HFFc6 (cell line): ENCODE results near the gene SLC49A4. TPM values are rescaled to one million over a fixed set of nuclear protein-coding genes. Genes with fewer than 3 reads are reported as not detected.

ENCODE experiments used
- DNase-seq: peaks from one replicate; pipeline ENCODE4 v3.0.0-alpha.2; 2018
- H3K27ac Mint-ChIP-seq: 2 replicates; pipeline ENCODE4 v1.8.0; 2020; ENCODE audit warnings: mild to moderate bottlenecking, mixed read lengths
- H3K27me3 Mint-ChIP-seq: 2 replicates; pipeline ENCODE4 v1.8.0; 2021; ENCODE audit warnings: mild to moderate bottlenecking, moderate library complexity, mixed read lengths; ENCODE audit not compliant: insufficient read depth
- H3K36me3 Mint-ChIP-seq: 2 replicates; pipeline ENCODE4 v1.8.0; 2021; ENCODE audit warnings: low read depth, mixed read lengths
- H3K4me1 Mint-ChIP-seq: 2 replicates; pipeline ENCODE4 v1.8.0; 2020; ENCODE audit warnings: low read depth, mixed read lengths
- H3K4me3 Mint-ChIP-seq: 2 replicates; pipeline ENCODE4 v1.8.0; 2020; ENCODE audit warnings: mild to moderate bottlenecking, moderate library complexity, mixed read lengths
- H3K9me3 Mint-ChIP-seq: 2 replicates; pipeline ENCODE4 v1.8.0; 2020; ENCODE audit warnings: mild to moderate bottlenecking, mixed read lengths
- CTCF ChIP-seq: fragments of 200-600 bp; sonication (generic); IDR thresholded peaks from 2 replicates; pipeline ENCODE4 v1.5.0; 2021; ENCODE audit warnings: antibody characterized with exemption, mild to moderate bottlenecking
- total RNA-seq, 6 experiments: library from RNA; stranded (reverse); fragmentation: NEBNext Ultra II Directional; extraction: Animal tissue kit (Norgen Biotek cat#: 25700); gene quantifications; 2 replicates in 1 of 6; 3 replicates in 5 of 6; pipeline ENCODE4 v1.2.3, GENCODE V29; 2021

SLC49A4 gene
- total RNA-seq, 6 experiments from 2014 or later, result 10.2 to 10.8 (median 10.7) TPM

- no peak for TF ChIP-seq CTCF
- Mint-ChIP-seq H3K4me3 (no peak overlapping the region), H3K27me3 (peaks cover 59% of the 10 kb centered on the region), H3K36me3 (no peaks in the 10 kb centered on the region), H3K4me1 (no peaks in the 10 kb centered on the region), H3K27ac (no peak overlapping the region), H3K9me3 (no peaks in the 10 kb centered on the region)
- no peak for DNase-seq
Observed at GRCh38 chr3:122916084-122916483, 121.2 kb downstream of the SLC49A4 start.

- Mint-ChIP-seq H3K4me3 (no peak overlapping the region), H3K27ac (no peak overlapping the region), H3K4me1 (no peaks in the 10 kb centered on the region), H3K36me3 (no peaks in the 10 kb centered on the region), H3K27me3 (peaks cover 56% of the 10 kb centered on the region), H3K9me3 (no peaks in the 10 kb centered on the region)
- no peak for TF ChIP-seq CTCF
- DNase-seq, result no peak
Observed at GRCh38 chr3:122916580-122916979, 121.7 kb downstream of the SLC49A4 start.

- Mint-ChIP-seq H3K27me3 (peaks cover 53% of the 10 kb centered on the region), H3K36me3 (no peaks in the 10 kb centered on the region), H3K9me3 (no peaks in the 10 kb centered on the region), H3K27ac (no peak overlapping the region), H3K4me3 (no peak overlapping the region), H3K4me1 (no peaks in the 10 kb centered on the region)
- TF ChIP-seq CTCF, result no peak
- no peak for DNase-seq
Observed at GRCh38 chr3:122917412-122917811, 122.5 kb downstream of the SLC49A4 start.

GRCh38 chr3:122918576-122919290, 123.9 kb downstream of the SLC49A4 start:
- H3K27me3 Mint-ChIP-seq, result peaks cover 53% of the 10 kb centered on the region

GRCh38 chr3:122919291-122919610, 124.4 kb downstream of the SLC49A4 start:
- Mint-ChIP-seq H3K36me3 (no peaks in the 10 kb centered on the region), H3K4me1 (no peaks in the 10 kb centered on the region), H3K27me3 (peaks cover 49% of the 10 kb centered on the region), H3K27ac (no peak overlapping the region), H3K4me3 (no peak overlapping the region), H3K9me3 (no peaks in the 10 kb centered on the region)
- no peak for DNase-seq
- no peak for TF ChIP-seq CTCF

More at GRCh38 chr3:122918576-122919290, 123.9 kb downstream of the SLC49A4 start:
- TF ChIP-seq CTCF, result no peak
- Mint-ChIP-seq H3K27ac (no peak overlapping the region), H3K9me3 (no peaks in the 10 kb centered on the region), H3K4me1 (no peaks in the 10 kb centered on the region), H3K4me3 (no peak overlapping the region), H3K36me3 (no peaks in the 10 kb centered on the region)
- peak; percentile 14 for DNase-seq
